Astrocyte of the spinal cord (primary cell): ENCODE measurements around the gene DNAH14.

ENCODE experiments used
- DNase-seq: peaks from one replicate; pipeline ENCODE4 v3.0.0; 2011; ENCODE audit warnings: low read depth, low spot score
- H3K4me3 ChIP-seq: 2 replicates; pipeline ENCODE4 v1.5.1; 2011; ENCODE audit warnings: low read depth, mild to moderate bottlenecking, low read length, moderate library complexity
- in situ Hi-C: cut with HindIII; loops from 2 replicates; pipeline ENCODE4 v1.10.0; 2017; ENCODE audit warnings: low sequenced_read_pairs
- TF ChIP-seq, protein P1 (sequence below): IDR thresholded peaks from 2 replicates; pipeline ENCODE4 v1.5.1; 2012; ENCODE audit warnings: low read depth, mild to moderate bottlenecking, low read length, inconsistent platforms

The DNAH14 gene

DNA sequence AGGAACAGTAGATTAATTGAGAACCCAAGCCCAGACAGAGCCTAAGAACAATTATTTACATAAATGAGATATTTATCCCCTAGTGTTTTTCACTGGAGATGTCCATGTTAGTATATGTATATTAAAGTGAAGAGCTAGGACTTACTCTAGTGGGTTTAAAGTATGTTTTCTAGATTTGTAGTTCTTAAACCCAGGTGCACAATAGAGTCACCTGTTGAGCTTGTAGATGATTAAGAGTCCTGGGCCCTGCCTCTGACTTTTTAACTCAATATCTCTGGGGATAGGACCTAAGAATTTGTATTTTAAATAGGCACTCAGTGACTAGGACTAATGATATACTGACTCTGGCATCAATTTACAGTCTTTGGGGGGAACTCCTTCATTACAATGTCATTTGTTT is 112.8 kb downstream of the DNAH14 start:
- in situ Hi-C loops: no loop called here
- H3K4me3 ChIP-seq: no peak overlapping the region
- TF ChIP-seq, protein P1, sequence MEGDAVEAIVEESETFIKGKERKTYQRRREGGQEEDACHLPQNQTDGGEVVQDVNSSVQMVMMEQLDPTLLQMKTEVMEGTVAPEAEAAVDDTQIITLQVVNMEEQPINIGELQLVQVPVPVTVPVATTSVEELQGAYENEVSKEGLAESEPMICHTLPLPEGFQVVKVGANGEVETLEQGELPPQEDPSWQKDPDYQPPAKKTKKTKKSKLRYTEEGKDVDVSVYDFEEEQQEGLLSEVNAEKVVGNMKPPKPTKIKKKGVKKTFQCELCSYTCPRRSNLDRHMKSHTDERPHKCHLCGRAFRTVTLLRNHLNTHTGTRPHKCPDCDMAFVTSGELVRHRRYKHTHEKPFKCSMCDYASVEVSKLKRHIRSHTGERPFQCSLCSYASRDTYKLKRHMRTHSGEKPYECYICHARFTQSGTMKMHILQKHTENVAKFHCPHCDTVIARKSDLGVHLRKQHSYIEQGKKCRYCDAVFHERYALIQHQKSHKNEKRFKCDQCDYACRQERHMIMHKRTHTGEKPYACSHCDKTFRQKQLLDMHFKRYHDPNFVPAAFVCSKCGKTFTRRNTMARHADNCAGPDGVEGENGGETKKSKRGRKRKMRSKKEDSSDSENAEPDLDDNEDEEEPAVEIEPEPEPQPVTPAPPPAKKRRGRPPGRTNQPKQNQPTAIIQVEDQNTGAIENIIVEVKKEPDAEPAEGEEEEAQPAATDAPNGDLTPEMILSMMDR: no peak
- DNase-seq: no peak

DNA sequence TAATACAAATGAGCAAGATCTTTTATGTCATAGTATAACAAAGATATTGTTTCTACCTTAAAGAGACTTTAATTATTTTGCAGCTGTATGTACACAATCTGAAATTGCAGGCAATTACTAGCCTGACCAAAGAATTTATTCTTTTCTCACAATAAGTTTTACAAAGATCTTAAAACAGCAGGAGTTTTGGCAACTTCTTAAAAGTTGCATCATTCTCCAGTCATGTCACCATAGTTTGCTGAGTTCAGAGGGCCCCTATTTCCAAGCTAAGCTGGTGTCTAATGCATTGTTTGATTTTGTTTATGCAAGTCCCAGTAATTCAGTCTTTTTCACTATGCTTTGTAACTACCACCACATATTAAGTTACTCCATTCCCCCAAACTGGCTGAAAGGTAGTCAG is 114.8 kb downstream of the DNAH14 start:
- no peak overlapping the region for H3K4me3 ChIP-seq
- TF ChIP-seq, protein P1: no peak
- DNase-seq: peak; percentile 45
- in situ Hi-C loops: no loop called here

DNA sequence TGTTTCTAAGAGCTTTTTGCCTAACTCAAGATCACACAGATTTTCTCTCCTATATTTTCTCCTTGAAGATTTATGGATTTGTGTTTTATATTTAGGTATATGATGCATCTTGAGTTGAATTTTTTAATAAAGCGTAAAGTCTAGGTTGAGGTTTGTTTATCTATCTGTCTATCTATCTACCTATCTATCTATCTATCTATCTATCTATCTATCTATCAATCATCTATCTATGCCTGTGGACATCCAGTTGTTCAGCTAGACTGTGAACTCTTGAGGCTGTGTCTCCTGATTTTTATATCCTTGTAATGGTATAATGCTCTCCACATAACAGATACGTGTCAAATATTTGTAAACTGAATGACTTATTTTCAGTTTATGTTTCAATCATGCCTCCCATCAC is 120.1 kb downstream of the DNAH14 start:
- H3K4me3 ChIP-seq: no peak overlapping the region
- TF ChIP-seq, protein P1: no peak
- in situ Hi-C loops: no loop called here
- DNase-seq: no peak

DNA sequence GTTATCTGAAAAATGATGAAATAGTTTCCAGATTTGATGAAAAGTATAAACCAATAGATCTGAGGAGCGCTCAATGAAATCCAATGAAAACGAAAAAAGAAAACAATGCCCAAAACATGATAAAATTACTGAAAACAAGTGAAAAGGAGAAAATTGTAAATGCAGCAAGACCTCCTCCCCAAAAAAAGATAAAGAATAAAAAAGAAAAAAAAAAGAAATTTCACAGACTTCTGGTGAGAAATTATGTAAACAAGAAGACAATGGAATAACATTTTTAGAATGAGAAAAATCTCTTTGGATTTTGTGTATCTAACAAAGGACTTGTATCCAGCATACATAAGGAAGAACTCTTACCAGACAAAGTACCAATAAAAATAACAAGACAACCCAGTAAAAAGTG is 134.2 kb downstream of the DNAH14 start:
- no peak overlapping the region for H3K4me3 ChIP-seq
- TF ChIP-seq, protein P1: no peak
- no peak for DNase-seq
- in situ Hi-C loops: no loop called here

DNA sequence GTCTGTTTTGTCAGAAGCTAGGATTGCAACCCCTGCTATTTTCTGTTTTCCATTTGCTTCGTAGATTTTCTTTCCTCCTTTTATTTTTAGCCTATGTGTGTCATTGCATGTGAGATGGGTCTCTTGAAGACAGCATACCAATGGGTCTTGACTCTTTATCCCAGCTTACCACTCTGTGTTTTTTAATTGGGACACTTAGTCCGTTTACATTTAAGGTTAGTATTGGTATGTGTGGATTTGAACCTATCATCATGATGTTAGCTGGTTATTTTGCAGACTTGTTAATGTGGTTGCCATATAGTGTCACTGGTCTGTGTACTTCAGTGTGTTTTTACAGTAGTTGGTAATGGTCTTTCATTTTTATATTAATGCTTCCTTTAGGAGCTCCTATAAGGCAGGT is 141.5 kb downstream of the DNAH14 start:
- DNase-seq: no peak
- TF ChIP-seq, protein P1: no peak
- H3K4me3 ChIP-seq: no peak overlapping the region
- in situ Hi-C loops: no loop called here

DNA sequence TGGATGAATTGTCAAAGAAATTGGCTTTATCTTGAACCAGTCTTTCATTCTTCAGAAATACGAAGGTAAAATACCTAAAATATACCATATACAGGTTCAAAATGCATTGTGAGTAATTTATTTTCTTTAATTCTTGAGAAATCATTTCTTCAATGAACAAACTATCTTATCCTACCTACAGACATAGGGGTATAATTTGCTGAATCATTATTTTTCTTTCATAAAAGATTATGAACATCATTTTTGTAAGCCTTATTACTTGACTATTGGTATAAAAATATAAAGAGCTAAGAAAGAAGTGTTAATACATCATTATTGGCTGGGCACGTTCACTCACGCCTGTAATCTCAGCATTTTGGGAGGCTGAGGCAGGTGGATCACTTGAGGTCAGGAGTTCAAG is 167.7 kb downstream of the DNAH14 start:
- DNase-seq: no peak
- in situ Hi-C loops: no loop called here
- TF ChIP-seq, protein P1: no peak
- no peak overlapping the region for H3K4me3 ChIP-seq

DNA sequence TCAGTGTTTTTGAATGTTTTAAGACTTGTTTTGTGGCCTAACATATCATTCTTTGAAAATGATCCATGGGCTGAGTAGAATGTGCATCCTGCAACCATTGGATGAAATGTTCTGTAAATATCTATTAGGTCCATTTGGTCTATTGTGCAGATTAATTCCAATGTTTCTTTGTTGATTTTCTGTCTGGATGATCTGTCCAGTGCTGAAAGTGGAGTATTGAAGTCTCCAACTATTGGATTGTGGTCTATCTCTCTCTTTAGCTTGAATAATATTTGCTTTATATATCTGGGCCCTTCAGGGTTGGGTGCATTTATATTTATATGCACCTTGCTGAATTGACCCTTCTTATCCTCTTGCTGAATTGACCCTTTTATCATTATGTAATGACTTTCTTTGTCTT is 181.5 kb downstream of the DNAH14 start:
- in situ Hi-C loops: no loop called here
- TF ChIP-seq, protein P1: no peak
- no peak for DNase-seq
- H3K4me3 ChIP-seq: no peak overlapping the region
